NOMO-1 treated with dmso at 0.1 percent for 144 hours (cell line): Measurements from ENCODE around the gene AMFR.
A peak's percentile ranks its signal among the peaks of the same experiment; 100 is the strongest.

ENCODE experiments used
- DNase-seq: peaks from one replicate; lab custom pipeline; 2025; ENCODE audit not compliant: unreplicated experiment; lab: John Stamatoyannopoulos, UW

AMFR gene

DNA sequence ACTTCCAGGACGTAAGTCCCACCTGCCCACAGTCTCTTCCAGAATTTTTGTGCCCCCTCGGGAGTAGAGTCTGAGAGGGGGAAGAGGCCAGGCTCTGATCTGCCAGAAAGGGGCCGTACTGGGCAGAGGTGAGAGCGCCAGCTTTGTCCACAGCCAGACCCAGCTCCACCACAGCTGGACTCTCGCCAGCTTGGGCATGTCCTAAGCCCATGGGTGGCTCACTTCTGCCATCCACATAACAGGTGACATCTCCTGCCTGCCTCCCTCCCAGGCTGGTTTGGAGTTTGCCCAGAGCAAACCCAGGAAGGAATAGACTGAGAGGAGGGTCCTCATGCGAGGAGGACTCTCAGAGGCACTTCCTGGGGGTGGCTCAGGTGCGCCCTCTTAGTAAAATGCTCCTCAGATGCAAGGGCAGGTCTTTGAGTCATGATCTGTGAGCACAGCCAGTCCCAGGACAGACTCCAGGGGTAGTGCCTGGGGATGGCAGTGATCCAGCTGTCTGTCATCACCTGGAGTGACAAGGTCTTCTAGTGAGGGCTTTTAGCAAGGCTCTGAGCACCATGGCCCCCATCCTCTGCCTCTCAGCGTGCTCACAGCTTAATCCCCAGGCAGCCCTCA lies 89.2 kb downstream of the AMFR start:
- no peak for DNase-seq

DNA sequence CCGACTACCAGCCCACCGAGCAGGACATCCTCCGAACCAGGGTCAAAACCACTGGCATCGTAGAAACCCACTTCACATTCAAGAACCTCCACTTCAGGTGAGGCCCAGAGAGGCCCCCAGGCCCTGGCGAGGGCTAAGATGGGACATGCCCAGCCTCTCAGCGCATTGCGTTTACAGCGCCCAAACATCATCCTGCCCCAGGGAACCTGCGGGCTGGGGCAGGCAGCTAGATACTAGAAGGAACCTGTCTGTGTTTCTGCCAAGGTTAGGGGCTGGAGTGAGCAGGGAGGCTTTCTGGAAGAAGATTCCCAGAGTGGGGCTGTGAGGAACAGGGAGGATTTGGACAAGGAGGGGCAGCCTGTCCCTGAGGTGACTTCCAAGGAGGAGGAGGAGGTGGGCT lies 90.6 kb downstream of the AMFR start:
- DNase-seq, result no peak

GRCh38 chr16:56332464-56333079 lies 92.8 kb downstream of the AMFR start:
- DNase-seq, result no peak

GRCh38 chr16:56331915-56332314 lies 93.4 kb downstream of the AMFR start:
- no peak for DNase-seq

DNA sequence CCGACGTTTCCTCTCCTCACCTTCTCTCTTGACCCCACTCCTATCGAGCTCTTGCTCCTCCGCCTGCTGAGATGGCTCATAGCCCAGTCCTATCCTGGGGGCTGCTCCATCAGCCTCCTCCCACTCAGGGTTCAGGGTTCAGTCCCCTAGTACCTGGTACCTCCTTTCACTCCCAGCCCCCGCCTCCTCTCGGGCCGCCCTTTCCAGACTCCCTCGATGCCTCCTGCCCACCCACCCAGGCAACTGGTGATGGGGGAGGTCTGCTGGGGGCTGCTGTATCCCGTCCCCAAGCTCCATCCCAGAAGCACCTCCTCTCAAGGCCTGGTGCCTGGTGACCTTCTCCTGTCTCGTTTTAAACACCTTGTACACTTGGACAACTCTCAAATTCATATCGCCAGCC lies 93.9 kb downstream of the AMFR start:
- DNase-seq, result no peak

DNA sequence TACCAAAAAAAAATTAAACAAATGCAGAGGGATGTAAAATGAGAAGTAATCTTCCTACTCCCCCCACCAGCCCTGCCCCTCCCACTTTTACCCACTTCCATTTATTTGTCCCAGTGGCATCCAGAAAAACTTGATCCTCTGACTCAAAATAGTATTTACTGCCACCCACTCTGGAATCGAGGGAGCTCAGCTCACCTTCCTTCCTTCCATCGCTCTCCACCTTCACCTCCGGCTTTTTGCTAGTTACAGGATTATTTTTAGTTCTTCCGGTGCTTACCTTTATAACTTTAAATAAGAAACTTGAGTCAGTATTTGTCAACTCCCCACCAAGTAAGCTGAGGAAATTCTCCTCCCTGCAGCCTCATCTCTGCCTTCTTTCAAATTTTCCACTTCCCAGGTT lies 94.9 kb downstream of the AMFR start:
- DNase-seq, result no peak

GRCh38 chr16:56329887-56330286 lies 95.5 kb downstream of the AMFR start:
- no peak for DNase-seq

GRCh38 chr16:56328276-56329022 lies 96.9 kb downstream of the AMFR start:
- DNase-seq, result no peak

GRCh38 chr16:56327929-56328258 lies 97.5 kb downstream of the AMFR start:
- no peak for DNase-seq

DNA sequence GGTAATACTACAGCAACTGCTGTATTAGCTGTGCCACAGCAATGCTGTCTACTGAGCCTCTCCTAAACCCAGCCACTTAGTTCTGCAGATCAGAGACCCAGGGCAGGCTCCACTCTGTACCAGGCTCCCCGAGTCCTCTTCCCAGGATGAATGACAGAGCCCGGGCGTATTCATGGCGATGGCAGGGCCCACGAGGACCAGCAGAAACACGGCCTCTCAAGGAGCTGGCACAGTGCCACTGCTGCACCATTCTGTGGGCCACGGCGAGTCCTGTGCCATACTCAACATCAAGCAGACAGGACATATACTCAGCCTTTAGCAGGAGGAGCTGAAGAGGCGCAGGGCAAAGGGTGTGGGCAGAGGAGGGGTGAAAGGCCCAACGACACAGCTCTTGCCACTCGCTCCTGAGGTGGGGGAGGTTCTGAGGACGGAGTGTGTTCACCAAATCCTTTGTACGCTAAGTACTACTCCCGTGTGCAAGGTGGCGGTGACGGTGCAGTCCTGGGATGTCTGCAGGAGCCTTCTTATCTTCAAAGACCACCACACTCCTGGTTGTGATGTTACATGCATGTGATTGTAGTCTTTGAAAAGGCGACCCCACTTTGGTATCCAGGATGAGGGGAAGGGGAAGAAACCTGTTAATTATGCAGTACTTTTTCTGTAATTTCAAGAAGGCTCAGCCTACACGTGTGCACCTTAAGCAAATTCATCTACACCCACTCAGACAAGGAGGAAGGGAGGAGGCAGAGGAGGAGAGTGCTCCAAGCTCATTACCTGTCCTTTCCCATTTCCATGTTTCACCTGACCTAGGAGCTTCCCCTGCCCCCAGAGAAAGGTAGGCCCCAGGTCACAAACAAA lies 98.0 kb downstream of the AMFR start:
- DNase-seq, result no peak

GRCh38 chr16:56325956-56326355 lies 99.4 kb downstream of the AMFR start:
- DNase-seq, result no peak

GRCh38 chr16:56324406-56324805 lies 100.9 kb downstream of the AMFR start:
- DNase-seq, result no peak

DNA sequence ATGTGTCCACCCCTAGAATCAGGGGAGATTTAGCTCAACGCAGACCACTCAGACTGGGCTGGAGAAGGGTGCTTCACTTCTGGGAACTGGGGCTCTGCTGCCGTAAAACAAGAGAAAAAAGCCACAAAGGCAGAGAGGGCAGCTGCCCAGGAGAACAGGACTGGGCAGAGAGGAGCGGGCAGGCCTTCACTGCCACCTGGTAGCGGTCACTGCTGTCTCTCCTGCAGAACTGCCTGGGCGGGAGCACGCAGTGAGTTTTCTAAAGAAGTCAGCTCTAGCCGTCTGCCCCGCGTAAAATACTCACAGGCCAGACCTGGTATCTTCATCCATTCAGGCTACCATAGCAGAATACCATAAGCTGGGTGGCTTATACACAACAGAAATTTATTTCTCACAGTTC lies 103.8 kb downstream of the AMFR start:
- DNase-seq, result no peak

DNA sequence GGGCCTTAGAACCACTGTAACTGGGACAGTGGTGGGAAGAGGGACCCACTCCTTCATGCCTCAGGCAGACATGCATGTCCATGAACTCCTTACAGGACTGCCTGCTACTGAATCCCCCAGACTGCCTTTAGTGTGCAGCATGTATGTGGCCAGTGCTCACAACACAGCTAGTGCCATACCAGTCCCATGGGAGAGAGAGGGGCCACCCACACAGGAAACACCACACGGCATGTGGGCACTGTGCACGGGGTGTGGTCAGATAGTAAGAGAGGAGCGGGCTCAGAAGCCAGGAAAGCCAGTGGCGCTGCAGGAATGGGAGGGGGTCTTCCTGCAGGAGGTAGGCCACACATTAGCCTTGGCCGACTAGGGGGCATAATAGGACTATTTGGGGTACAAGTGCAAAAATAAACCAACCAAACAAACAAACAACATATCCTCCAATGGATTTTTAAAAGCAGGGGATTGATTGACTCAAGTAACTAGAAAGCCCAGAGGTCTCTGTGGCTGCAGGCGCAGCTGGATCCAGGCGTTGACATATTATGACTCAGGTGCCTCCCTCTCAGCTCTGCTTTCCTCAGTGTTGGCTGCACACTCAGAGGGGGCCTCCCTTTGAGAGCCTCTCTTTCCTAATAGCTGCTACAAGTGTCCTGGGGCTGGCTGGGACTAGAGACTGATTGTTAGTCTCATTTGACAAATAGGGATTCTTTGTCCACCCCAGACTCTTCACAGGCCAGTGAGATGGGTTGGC lies 104.4 kb downstream of the AMFR start:
- no peak for DNase-seq

DNA sequence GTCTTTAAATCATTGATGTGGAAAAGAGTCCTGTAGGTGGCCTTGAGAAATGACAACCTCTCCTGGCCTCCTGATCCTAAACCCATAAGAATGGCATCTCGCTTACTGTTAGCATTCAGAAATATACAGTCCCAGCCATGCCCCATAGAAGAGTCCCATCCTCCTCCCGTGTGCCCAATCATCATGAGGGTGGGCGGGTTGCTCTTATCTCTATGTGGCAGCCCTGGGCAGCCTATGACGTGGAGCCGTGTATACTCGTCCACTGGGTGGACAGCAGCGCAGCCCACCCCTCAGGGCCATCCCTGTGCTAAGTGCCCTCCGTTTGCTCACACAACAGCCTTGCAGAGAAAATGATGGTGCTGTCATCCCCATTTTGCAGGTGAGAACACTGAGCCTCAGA lies 105.3 kb downstream of the AMFR start:
- DNase-seq, result no peak

GRCh38 chr16:56319376-56319775 lies 106.0 kb downstream of the AMFR start:
- DNase-seq, result no peak

GRCh38 chr16:56318827-56319140 lies 106.6 kb downstream of the AMFR start:
- DNase-seq, result no peak

GRCh38 chr16:56317998-56318826 lies 107.1 kb downstream of the AMFR start:
- peak; percentile 68 for DNase-seq

DNA sequence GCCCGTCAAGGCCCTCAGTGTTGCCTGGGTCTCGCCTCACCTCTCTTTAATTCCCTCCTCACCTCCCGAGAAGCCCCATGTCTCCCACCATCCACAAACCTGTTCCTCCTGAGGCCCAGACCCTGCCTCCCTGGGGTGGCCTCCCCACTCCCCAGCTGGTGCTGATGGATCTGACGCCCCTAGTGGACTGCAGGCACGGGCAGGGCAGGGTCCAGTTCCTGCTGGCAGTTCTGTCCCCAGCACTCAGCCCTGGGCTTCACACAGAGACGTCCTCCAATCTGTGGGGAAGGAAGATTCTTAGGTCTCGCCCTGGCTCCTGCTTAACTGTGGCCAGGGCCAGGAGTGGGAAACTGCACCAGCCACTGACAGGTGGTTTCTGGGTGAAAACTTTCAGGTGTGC lies 108.8 kb downstream of the AMFR start:
- no peak for DNase-seq

DNA sequence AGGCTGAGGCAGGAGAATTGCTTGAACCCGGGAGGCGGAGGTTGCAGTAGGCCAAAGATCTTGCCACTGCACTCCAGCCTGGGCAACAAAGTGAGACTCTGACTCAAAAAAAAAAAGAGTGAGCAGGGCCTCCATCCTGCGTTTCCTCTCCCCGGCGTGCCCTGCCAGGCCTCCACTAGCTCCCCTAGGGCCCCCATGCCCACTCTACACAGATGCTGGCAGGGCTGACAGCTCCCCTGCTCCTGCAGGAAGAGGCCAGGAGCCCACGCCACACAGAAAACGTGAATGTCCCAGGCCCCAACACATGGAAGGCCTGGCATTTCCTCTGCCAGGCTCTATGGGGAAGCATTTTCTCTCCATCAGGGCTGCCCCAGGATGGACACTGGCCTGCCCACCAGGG lies 109.4 kb downstream of the AMFR start:
- DNase-seq, result no peak
